Pancreas (tissue), 10 donors: Measurements from ENCODE around the gene DDX10. TPM values are rescaled to one million over a fixed set of nuclear protein-coding genes. Genes with fewer than 3 reads are reported as not detected.

Source experiments
- ATAC-seq, 4 donors: fragments of 200-7000 bp; cut with Tn5 transposase; one replicate each; pipeline versions ENCODE4 v1.8.0 to v1.9.1; 2020; ENCODE audit warnings: mild to moderate bottlenecking in 4 of 4, moderate library complexity in 4 of 4
- DNase-seq, 6 donors: peaks; one replicate each; pipeline ENCODE4 v3.0.0-alpha.2; 2020
- FAIRE-seq: peaks from 2 replicates; lab custom pipeline; 2012; peaks lifted over from hg19 to GRCh38; lab: Jason Lieb, UNC
- H3K27ac ChIP-seq, 4 donors: fragments of 200-600 bp; sonication (generic); 1 replicate in 3 of 4; 2 replicates in 1 of 4; pipeline versions ENCODE4 v1.5.0 to v1.8.0; 2020
- H3K27me3 ChIP-seq, 4 donors: fragments of 200-600 bp; one replicate each; pipeline ENCODE4 v1.8.0; 2021
- H3K36me3 ChIP-seq, 3 donors: fragments of 200-600 bp; sonication (generic) in 1 of 3; one replicate each; pipeline versions ENCODE4 v1.5.0 to v1.8.0; 2020 to 2021
- H3K4me1 ChIP-seq, 3 donors: fragments of 200-600 bp; one replicate each; pipeline ENCODE4 v1.8.0; 2021
- H3K4me3 ChIP-seq, 4 donors: fragments of 200-600 bp; sonication (generic) in 2 of 4; one replicate each; pipeline versions ENCODE4 v1.5.0 to v1.8.0; 2020 to 2021
- H3K9me3 ChIP-seq, 4 donors: fragments of 200-600 bp; one replicate each; pipeline ENCODE4 v1.8.0; 2021
- WGBS, 2 donors: extraction: QIAGEN DNeasy Blood & Tissue Kit; methylation state at CpG; one replicate each; pipeline ENCODE4 v1.1.7; 2013; 5-methylcytosine and 5-hydroxymethylcytosine counted together
- intact Hi-C, 3 donors: fragments of 100-400 bp; cut with DNase I; formaldehyde crosslinking; loops; one replicate each; pipeline versions ENCODE4 v1.11.1 to v1.14.2; 2022
- polyA plus RNA-seq, 2 donors: library from polyadenylated mRNA; stranded (reverse); fragments of 200-250 nt; gene quantifications; one replicate each; pipeline ENCODE4 v1.2.3, GENCODE V29; 2013
- total RNA-seq, 6 donors: library from RNA; stranded (reverse); fragmentation: NEBNext Ultra II Directional in 4 of 6; extraction: Animal tissue kit (Norgen Biotek cat#: 25700) in 4 of 6; gene quantifications; one replicate each; pipeline versions ENCODE4 v1.2.1 to v1.2.4, GENCODE V29; 2021 to 2023
- TF ChIP-seq, protein P1 (sequence below), 4 donors: fragments of 200-600 bp; sonication (generic) in 3 of 4; IDR thresholded peaks; one replicate each; pipeline versions ENCODE4 v1.5.0 to v1.8.0; 2021; ENCODE audit warnings: antibody characterized with exemption in 4 of 4
- donor health status: healthy with polysubstance abuse.
- donor health status: DM: no; HTN: no; CAD: no; lungs with moderate emphysema.
- donor health status: DM: no; HTN: no; CAD: no.
- donor health status: control.
- donor health status: control.
- donor health status: Bipolar disorder and iron deficiency.
- donor health status: DM: yes; HTN: yes; CAD: no.
- donor health status: DM: no; HTN: no; CAD: no.
- donor health status: DM: no; HTN: no; CAD: no.
- donor health status: DM: yes; HTN: yes; CAD: no.

Gene DDX10
- total and polyA plus RNA-seq, 8 donors: 10.9 to 18.4 (median 16.5) TPM

DNA sequence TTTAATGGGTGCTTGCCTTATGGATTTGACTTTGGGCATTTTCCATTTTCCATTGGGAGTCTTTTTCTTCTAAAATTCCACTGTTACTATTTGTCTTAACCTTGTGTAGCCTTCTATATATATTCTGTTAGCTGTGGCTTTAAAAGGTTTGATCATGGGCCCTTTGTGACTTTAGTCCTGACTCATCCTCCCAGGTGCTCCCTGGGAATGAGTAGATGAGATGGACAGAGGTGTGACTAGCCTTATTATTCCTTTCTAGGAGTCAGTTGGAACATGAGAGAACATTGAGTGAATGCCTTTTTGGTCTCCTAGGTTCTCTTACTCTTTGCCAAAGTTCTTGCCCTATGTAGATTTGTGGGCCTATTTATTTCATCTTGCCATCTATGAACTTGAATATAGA is 39.0 kb downstream of the DDX10 start:
- Histone ChIP-seq H3K27me3 (no peaks in the 10 kb centered on the region), H3K27ac (no peak overlapping the region), H3K4me1 (no peaks in the 10 kb centered on the region), H3K4me3 (no peak overlapping the region), H3K36me3 (peaks cover 0 to 14% (median 11%) of the 10 kb centered on the region in 3 donors), H3K9me3 (no peaks in the 10 kb centered on the region)
- DNase-seq (no peak), ATAC-seq (no peak), FAIRE-seq (no peak)
- intact Hi-C loops: no loop called here
- TF ChIP-seq, protein P1, sequence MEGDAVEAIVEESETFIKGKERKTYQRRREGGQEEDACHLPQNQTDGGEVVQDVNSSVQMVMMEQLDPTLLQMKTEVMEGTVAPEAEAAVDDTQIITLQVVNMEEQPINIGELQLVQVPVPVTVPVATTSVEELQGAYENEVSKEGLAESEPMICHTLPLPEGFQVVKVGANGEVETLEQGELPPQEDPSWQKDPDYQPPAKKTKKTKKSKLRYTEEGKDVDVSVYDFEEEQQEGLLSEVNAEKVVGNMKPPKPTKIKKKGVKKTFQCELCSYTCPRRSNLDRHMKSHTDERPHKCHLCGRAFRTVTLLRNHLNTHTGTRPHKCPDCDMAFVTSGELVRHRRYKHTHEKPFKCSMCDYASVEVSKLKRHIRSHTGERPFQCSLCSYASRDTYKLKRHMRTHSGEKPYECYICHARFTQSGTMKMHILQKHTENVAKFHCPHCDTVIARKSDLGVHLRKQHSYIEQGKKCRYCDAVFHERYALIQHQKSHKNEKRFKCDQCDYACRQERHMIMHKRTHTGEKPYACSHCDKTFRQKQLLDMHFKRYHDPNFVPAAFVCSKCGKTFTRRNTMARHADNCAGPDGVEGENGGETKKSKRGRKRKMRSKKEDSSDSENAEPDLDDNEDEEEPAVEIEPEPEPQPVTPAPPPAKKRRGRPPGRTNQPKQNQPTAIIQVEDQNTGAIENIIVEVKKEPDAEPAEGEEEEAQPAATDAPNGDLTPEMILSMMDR (IDR thresholded peaks at IDR 0.05): no peak

DNA sequence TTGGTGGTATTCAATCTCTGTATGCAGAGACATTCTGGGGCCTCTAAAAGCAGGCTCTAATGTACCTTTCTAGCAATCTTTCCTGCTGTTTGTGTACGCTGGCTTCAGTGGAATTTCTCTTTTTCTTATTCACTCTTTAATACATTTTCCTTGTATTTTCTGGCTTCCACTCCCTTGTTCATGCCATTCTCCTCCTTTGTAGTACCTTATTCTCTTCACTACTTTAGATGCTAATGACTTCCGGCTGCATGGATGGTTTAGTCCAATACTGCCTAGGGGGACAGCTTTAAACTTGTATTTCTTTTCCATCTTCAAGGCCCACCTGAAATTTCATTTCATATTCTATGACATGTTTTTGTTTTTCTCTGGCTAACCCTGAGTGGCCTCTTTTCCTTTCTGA is 40.2 kb downstream of the DDX10 start:
- no peak for ATAC-seq
- no peak overlapping the region for H3K27ac ChIP-seq
- H3K9me3 ChIP-seq: no peaks in the 10 kb centered on the region
- intact Hi-C loops: no loop called here
- H3K36me3 ChIP-seq: peaks cover 0 to 14% (median 11%) of the 10 kb centered on the region in 3 donors
- 97% methylated on average over 2 of the region's 2 CpGs for WGBS, 2 donors
- no peak overlapping the region for H3K4me3 ChIP-seq
- no peak for DNase-seq
- FAIRE-seq: no peak
- no peaks in the 10 kb centered on the region for H3K4me1 ChIP-seq
- no peaks in the 10 kb centered on the region for H3K27me3 ChIP-seq
- TF ChIP-seq, protein P1 (IDR thresholded peaks at IDR 0.05): no peak

DNA sequence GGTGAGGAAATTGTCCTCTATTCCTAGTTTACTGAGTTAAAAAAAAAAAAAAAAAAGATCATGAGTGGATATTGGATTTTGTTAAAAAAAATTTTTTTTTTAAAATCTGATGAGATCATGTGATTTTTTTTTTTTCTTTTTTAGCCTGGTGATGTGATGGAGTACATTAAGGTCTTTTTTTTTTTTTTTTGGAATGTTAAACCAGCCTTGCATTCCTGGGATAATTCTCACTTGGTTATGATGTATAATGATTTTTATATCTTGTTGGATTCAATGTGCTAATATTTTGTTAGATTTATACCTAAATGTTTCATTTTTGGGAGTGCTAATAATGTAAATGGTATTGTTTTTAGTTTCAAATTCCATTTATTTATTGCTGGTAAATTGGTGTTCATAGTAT is 43.3 kb downstream of the DDX10 start:
- Histone ChIP-seq H3K36me3 (peaks cover 0 to 14% (median 11%) of the 10 kb centered on the region in 3 donors), H3K9me3 (no peaks in the 10 kb centered on the region), H3K27me3 (no peaks in the 10 kb centered on the region), H3K4me3 (no peak overlapping the region), H3K27ac (no peak overlapping the region), H3K4me1 (no peaks in the 10 kb centered on the region)
- no peak for DNase-seq
- intact Hi-C loops: no loop called here
- no peak for ATAC-seq
- FAIRE-seq: no peak
- TF ChIP-seq, protein P1 (IDR thresholded peaks at IDR 0.05): no peak

DNA sequence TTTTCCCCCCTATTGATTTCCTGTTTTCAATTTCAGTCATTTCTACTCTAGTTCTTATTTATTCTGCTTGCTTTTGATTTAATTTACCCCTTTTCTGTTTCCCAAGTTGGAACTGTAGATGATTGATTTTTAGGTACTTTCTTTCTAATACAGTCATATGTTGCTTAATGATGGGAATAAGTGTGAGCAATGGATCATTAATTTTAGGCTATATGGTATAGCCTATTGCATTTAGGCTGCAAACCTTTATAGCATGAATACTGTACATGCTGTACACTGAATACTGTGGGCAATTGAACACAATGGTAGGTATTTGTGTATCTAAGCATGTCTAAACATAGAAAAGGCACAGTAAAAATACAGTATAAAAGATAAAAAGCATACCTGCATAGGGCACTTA is 44.9 kb downstream of the DDX10 start:
- no peaks in the 10 kb centered on the region for H3K27me3 ChIP-seq
- no peak overlapping the region for H3K27ac ChIP-seq
- FAIRE-seq: no peak
- TF ChIP-seq, protein P1 (IDR thresholded peaks at IDR 0.05): no peak
- peaks cover 0 to 14% (median 11%) of the 10 kb centered on the region in 3 donors for H3K36me3 ChIP-seq
- H3K4me3 ChIP-seq: no peak overlapping the region
- H3K9me3 ChIP-seq: no peaks in the 10 kb centered on the region
- no peak for DNase-seq
- no peak for ATAC-seq
- H3K4me1 ChIP-seq: no peaks in the 10 kb centered on the region
- intact Hi-C loops: no loop called here

DNA sequence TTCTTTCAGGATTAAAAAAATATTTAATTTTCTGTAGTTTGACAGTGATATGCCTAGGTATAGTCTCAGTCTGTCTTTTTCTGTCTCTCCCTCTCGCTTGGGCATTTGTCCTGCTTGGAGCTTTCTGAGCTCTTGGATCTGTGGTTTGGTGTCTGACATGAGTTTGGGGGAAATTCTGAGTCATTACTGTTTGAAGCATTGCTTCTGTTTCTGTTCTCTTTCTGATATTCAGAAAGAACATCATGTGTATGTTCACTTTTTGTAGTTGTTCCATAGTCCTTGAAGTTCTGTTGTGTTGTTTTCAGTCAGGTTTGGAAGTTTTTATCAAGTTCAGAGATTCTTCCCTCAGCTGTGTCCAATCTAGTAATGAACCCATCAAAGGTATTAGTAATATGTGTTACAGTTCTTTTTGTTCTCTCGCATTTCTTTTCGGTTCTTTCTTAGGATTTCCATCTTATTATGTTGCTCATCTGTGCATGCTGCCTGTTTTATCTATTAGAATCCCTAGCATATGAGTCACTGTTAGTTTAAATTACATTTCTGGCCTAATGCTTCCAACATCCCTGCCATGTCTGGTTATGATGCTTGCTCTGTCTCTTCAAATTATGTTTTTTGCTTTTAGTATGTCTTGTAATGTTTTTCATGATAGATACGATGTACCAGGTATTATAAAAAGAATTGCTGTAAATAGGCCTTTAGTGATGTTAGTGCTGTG is 48.4 kb downstream of the DDX10 start:
- Histone ChIP-seq H3K9me3 (no peaks in the 10 kb centered on the region), H3K4me3 (no peak overlapping the region), H3K36me3 (no peaks in the 10 kb centered on the region), H3K27ac (no peak overlapping the region), H3K4me1 (no peaks in the 10 kb centered on the region), H3K27me3 (no peaks in the 10 kb centered on the region)
- no peak for DNase-seq
- FAIRE-seq: no peak
- TF ChIP-seq, protein P1 (IDR thresholded peaks at IDR 0.05): no peak
- intact Hi-C loops: no loop called here
- no peak for ATAC-seq
- 95 to 96% methylated on average over 4 of the region's 4 CpGs for WGBS, 2 donors
